ENCODE results near the gene TBC1D21. TPM values are rescaled to one million over a fixed set of nuclear protein-coding genes. Genes with fewer than 3 reads are reported as not detected.

TBC1D21 gene
- polyA plus RNA-seq (not detected in 2 replicates), polyA minus RNA-seq (not detected in 2 replicates)

DNA sequence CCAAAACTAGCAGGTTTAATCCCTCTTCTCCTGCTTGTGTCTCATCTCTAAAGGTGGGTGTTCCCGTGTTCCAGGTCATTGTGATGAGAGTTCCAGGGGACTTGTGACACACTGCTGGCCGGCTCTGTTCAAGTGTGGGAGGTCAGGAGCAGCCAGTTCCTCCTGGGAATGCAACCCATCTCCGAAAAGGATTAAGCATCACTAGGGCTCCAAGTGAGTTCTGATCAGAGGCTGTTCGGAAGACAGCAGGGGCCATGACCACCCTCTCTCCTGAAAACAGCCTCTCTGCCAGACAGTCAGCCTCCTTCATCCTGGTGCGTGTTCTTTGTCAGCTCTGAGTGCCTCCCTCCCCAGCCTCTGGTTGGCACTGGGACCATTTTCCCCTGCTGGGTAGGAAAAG is at the start of gene TBC1D21:
TBC1D21 (plus strand) TSS at position 109 of the 400 bp plus-strand sequence; CDS start at position 255, 146 bp downstream.
- Histone ChIP-seq H3K9me2 (ENCODE audit: insufficient read depth, low read length) (no peaks in the 10 kb centered on the region), H3K79me2 (replicated peaks; ENCODE audit: insufficient read depth, low read length) (no peaks in the 10 kb centered on the region), H3K27ac (ENCODE audit: low read length) (no peak within 1 kb of the TSS), H3K4me2 (ENCODE audit: low read length) (no peak within 1 kb of the TSS), H3K27me3 (ENCODE audit: insufficient read depth, low read depth, low read length) (no peaks in the 10 kb centered on the region), H3K4me3 (ENCODE audit: low read length) (no peak within 1 kb of the TSS), H4K20me1 (ENCODE audit: insufficient read depth) (no peaks in the 10 kb centered on the region), H3K36me3 (ENCODE audit: insufficient read depth, low read length) (no peaks in the 10 kb centered on the region), H3K9me3 (ENCODE audit: low read length) (no peaks in the 10 kb centered on the region), H3F3A (ENCODE audit: insufficient read depth, low read length, poor library complexity, severe bottlenecking) (no peaks in the 10 kb centered on the region), H2AFZ (ENCODE audit: low read depth, low read length) (no peak within 1 kb of the TSS), H3K9ac (ENCODE audit: low read length) (no peak within 1 kb of the TSS)
- no peak for TF ChIP-seq SMC3 (conservative IDR thresholded peaks at IDR 0.05; ENCODE audit: poor library complexity)
- no peak for TF ChIP-seq EP300 (conservative IDR thresholded peaks at IDR 0.05; ENCODE audit: poor library complexity, severe bottlenecking)

DNA sequence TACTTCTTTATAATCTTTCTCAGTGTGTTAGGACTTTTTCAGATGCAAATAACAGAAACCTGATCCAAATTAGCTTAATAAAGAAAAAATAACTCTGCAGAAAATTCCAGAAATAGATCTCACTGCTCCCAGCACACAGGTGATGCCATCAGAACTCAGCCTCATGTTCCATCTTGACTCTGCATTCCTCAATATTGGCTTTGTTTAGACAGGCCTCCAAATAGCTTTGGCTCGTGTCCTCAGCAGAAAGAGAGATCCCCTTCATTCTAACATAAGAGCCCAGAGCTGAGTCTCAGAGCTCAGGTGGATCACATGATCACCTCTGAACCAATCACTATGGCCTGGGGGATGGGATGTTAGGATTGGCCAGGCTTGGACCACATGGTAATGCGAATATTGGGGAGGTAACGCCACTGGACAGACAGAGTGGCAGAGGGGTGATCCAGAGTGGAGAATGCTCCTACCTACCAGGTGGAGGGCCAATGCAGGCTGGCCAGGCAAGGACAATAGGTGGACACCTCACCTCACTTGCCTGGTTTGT is 46.6 kb upstream of the TBC1D21 start:
- TF ChIP-seq, protein P1, sequence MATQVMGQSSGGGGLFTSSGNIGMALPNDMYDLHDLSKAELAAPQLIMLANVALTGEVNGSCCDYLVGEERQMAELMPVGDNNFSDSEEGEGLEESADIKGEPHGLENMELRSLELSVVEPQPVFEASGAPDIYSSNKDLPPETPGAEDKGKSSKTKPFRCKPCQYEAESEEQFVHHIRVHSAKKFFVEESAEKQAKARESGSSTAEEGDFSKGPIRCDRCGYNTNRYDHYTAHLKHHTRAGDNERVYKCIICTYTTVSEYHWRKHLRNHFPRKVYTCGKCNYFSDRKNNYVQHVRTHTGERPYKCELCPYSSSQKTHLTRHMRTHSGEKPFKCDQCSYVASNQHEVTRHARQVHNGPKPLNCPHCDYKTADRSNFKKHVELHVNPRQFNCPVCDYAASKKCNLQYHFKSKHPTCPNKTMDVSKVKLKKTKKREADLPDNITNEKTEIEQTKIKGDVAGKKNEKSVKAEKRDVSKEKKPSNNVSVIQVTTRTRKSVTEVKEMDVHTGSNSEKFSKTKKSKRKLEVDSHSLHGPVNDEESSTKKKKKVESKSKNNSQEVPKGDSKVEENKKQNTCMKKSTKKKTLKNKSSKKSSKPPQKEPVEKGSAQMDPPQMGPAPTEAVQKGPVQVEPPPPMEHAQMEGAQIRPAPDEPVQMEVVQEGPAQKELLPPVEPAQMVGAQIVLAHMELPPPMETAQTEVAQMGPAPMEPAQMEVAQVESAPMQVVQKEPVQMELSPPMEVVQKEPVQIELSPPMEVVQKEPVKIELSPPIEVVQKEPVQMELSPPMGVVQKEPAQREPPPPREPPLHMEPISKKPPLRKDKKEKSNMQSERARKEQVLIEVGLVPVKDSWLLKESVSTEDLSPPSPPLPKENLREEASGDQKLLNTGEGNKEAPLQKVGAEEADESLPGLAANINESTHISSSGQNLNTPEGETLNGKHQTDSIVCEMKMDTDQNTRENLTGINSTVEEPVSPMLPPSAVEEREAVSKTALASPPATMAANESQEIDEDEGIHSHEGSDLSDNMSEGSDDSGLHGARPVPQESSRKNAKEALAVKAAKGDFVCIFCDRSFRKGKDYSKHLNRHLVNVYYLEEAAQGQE (IDR thresholded peaks at IDR 0.05; ENCODE audit: borderline replicate concordance) = no peak
- TF ChIP-seq EZH2 (IDR thresholded peaks at IDR 0.05; ENCODE audit: borderline replicate concordance, insufficient read depth, low read length, poor library complexity, severe bottlenecking) = no peak
- TF ChIP-seq RAD21 (conservative IDR thresholded peaks at IDR 0.05) = no peak
- TF ChIP-seq CTCF (IDR thresholded peaks at IDR 0.05; ENCODE audit: poor library complexity, severe bottlenecking) = no peak
- no peak for TF ChIP-seq SMC3 (conservative IDR thresholded peaks at IDR 0.05; ENCODE audit: poor library complexity)
- TF ChIP-seq EP300 (conservative IDR thresholded peaks at IDR 0.05; ENCODE audit: poor library complexity, severe bottlenecking) = no peak
- no peak for TF ChIP-seq MXI1 (conservative IDR thresholded peaks at IDR 0.05; ENCODE audit: poor library complexity, severe bottlenecking)
- no peak for TF ChIP-seq TAF1 (IDR thresholded peaks at IDR 0.05; ENCODE audit: low read depth)
- TF ChIP-seq POLR2AphosphoS5 (IDR thresholded peaks at IDR 0.05) = no peak
- Histone ChIP-seq H3F3A (ENCODE audit: insufficient read depth, low read length, poor library complexity, severe bottlenecking) (no peaks in the 10 kb centered on the region), H2AFZ (ENCODE audit: low read depth, low read length) (no peak overlapping the region)

More for the DNA sequence above, 46.6 kb upstream of the TBC1D21 start:
- H3K27me3 ChIP-seq (ENCODE audit: insufficient read depth, low read depth, low read length) = no peaks in the 10 kb centered on the region
- no peak overlapping the region for H3K9ac ChIP-seq (ENCODE audit: low read length)
- H3K4me2 ChIP-seq (ENCODE audit: low read length) = no peak overlapping the region
- H4K20me1 ChIP-seq (ENCODE audit: insufficient read depth) = no peaks in the 10 kb centered on the region
- H3K4me3 ChIP-seq (ENCODE audit: low read length) = no peak overlapping the region
- H3K9me3 ChIP-seq (ENCODE audit: low read length) = no peaks in the 10 kb centered on the region
- no peaks in the 10 kb centered on the region for H3K79me2 ChIP-seq (replicated peaks; ENCODE audit: insufficient read depth, low read length)
- no peaks in the 10 kb centered on the region for H3K9me2 ChIP-seq (ENCODE audit: insufficient read depth, low read length)
- no peaks in the 10 kb centered on the region for H3K36me3 ChIP-seq (ENCODE audit: insufficient read depth, low read length)
- no peak overlapping the region for H3K27ac ChIP-seq (ENCODE audit: low read length)

All from neural cell (in vitro differentiated cells).